GM21367 (cell line): ENCODE results near the gene FST.

ENCODE experiments used
- ATAC-seq: cut with Tn5 transposase; IDR thresholded peaks from one replicate; pipeline ENCODE4 v1.9.1; 2021; ENCODE audit not compliant: unreplicated experiment

Gene FST

GRCh38 chr5:53472720-53473510 is 7.5 kb upstream of the FST start:
- no peak for ATAC-seq

DNA sequence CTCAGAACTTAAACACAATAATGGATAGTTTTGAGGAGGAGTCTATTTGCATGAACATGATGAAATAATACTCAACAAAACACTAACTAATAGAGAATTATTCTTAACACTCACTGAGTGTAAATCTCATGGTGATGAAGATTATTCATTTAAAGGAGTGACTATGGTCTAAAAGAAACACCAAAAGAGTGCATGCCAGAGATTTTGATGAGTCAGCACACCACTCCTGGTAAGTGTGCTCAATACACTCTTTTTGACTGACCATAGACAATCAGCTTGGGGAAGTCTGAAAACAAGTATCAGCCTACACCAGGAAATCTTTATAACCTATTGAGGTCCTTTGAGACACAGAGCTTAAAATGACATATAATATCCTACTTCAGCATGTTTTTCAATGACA is 6.8 kb upstream of the FST start:
- no peak for ATAC-seq

- ATAC-seq, result no peak
Observed at GRCh38 chr5:53475320-53475719, 5.1 kb upstream of the FST start.

- ATAC-seq, result no peak
Observed at GRCh38 chr5:53476019-53476418, 4.4 kb upstream of the FST start.

- no peak for ATAC-seq
Observed at GRCh38 chr5:53476531-53477480, 3.6 kb upstream of the FST start.

- peak; percentile 31 for ATAC-seq
Observed at GRCh38 chr5:53478411-53479044, 1.9 kb upstream of the FST start.

- no peak for ATAC-seq
Observed at GRCh38 chr5:53479045-53479589, 1.3 kb upstream of the FST start.

- no peak for ATAC-seq
Observed at GRCh38 chr5:53479590-53480415, 626 bp upstream of the FST start.

- ATAC-seq, result no peak
Observed at GRCh38 chr5:53481159-53481886, 894 bp downstream of the FST start.

- peak; percentile 76 for ATAC-seq
Observed at GRCh38 chr5:53481887-53482716, 1.7 kb downstream of the FST start.

DNA sequence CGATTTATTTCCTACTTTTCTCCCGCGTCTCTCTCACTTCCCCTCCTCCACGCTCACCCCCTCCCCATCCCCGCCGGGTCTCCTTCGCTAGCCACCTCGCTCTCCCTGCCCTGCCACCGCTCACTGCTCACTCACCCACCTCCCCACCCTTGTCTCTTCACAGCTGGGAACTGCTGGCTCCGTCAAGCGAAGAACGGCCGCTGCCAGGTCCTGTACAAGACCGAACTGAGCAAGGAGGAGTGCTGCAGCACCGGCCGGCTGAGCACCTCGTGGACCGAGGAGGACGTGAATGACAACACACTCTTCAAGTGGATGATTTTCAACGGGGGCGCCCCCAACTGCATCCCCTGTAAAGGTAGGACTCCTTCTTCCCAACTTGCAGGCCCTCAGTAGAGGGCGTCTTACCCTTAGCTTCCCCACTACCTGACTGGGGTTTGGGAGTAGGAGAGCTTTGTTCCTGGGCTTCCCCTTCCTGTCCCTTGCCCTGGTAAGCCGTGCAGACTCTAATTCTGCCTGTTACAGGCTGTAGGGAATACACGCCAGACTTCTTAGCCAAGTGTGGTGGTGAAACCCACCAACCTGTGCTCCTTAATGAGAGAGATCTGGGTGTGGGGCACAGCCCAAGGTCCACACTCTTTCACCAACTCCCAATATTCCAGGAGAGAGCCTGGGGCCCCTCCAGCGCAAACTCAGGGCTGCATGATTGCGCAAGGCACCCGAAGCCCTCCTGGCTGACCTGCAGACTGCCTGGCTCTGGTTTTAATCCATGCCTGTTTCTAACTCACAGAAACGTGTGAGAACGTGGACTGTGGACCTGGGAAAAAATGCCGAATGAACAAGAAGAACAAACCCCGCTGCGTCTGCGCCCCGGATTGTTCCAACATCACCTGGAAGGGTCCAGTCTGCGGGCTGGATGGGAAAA is 2.5 kb downstream of the FST start:
- ATAC-seq, result no peak

DNA sequence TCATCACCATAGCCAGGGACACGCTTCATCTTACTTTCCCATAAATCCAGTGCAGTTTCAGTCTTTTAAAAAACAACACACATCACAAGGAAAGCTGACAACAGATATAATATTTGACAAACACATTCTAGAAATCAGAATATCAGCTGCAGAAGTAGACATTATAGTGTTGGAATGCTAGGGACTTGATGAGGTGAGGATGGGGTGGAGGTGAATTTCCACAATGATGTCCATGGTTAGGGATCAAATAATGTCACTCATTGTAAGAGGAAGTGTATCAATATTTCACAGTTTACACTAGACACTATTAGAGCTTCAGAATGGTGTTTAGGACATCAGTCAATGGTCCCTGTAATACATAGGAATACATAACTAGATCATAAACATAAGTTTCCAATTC is 7.0 kb downstream of the FST start:
- no peak for ATAC-seq

- ATAC-seq, result no peak
Observed at GRCh38 chr5:53488195-53488722, 7.8 kb downstream of the FST start.

DNA sequence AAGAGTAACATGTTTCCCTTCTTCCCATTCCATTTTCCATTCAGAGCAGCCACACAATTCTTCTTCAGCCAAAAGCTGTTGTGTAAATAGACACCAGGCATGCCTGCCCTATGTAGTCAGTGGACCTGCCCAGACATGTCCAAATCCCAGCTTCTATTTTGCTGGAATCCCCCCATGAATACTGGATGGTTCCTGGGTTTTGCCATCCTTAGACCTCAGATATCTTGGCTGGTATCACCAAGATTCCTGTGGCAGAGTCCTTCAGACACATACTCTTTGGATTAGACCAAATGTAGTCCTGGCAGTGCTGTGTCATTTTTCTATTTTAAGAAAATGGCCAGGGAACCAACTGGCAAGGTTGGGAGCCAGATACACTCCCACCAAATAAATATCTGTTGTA is 10.3 kb downstream of the FST start:
- ATAC-seq, result no peak

GRCh38 chr5:53501054-53501453 is 20.6 kb downstream of the FST start:
- no peak for ATAC-seq

GRCh38 chr5:53503562-53504218 is 23.3 kb downstream of the FST start:
- ATAC-seq, result no peak

- ATAC-seq, result no peak
Observed at GRCh38 chr5:53507013-53507412, 26.6 kb downstream of the FST start.
